Measurements from ENCODE around the gene MOB1B. TPM values are rescaled to one million over a fixed set of nuclear protein-coding genes. Genes with fewer than 3 reads are reported as not detected.

MOB1B gene
- total RNA-seq, 1 experiment from 2014 or later: 13.5 TPM

DNA sequence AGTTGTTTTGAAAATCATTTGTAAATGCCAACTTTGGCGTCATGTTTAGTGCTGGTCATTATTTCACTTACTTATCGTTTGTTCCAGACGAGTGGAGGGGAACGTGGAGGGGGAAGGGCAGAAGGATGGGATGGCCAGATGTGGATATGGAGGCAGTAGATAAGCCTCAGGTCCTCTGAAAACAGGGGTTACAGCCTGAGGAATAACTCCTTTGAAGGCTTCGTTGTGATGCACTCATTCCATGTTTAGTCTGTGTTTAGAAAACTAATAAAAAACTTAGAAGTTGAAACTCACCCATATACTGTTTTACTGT is 1.1 kb downstream of the MOB1B start:
- in situ Hi-C loops (cut with HindIII; ENCODE audit: low sequenced_read_pairs): no loop called here
- peak; percentile 36 for DNase-seq (ENCODE audit: low spot score)

DNA sequence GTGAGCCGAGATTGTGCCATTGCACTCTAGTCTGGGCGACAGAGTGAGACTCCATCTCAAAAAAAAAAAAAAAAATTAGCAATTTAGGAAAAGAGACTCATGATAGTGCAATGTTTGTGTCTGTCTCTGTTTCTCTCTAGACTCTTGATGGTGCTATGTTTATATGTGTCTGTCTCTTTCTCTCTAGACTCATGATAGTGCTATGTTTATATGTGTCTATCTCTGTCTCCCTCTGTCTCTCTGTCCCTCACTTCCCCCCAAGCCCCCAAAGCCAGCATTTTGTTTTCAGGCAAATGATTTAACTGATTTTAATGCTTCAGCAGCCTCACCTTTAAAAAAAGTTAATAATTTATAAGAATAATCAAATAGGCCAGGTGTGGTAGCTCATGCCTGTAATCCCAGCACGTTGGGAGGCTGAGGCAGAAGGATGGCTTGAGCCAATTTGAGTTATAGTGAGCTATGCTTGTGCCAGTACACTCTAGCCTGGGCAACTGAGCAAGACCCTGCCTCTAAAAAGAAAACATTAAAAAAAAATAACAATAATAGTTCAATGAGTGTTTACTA is 6.9 kb downstream of the MOB1B start:
- DNase-seq (ENCODE audit: low spot score): no peak
- in situ Hi-C loops (cut with HindIII; ENCODE audit: low sequenced_read_pairs): no loop called here

DNA sequence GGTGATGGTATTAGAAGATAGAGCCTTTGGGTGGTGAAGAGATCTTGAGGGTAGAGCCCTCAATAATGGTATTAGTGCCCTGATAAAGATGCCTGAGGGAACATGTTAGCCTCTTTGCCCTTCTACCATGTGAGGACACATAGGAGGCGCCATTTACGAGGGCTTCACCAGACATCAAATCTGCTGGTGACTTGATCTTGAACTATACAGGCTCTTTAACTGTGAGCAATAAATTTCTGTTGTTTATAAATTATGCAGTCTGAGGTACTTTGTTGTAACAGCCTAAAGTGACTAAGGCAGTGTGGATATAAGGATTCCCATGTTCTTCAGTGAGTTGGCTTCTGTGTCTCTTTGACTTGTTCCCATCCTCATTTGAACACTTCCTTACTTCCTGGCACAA is 11.8 kb downstream of the MOB1B start:
- DNase-seq (ENCODE audit: low spot score): no peak
- in situ Hi-C loops (cut with HindIII; ENCODE audit: low sequenced_read_pairs): no loop called here

DNA sequence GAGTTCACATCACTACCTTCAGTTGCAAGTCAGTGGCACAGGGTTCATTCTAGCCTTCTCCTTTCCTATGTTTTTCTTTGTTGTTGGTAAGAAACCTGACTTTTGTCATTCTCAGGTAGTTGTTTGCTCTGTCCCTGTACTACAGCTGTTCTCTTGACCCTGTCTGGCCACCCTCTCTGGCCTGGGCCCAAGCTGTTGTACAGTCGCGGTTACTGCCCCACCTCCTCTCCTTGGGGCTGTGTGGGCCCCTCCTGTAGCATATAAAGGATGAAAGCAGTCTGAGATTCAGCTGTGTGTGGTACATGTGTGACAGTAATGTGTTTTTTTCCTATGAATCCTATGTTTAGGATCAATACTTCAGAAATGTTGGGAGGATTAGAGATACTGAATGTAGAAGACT is 12.5 kb downstream of the MOB1B start:
- in situ Hi-C loops (cut with HindIII; ENCODE audit: low sequenced_read_pairs): no loop called here
- no peak for DNase-seq (ENCODE audit: low spot score)

DNA sequence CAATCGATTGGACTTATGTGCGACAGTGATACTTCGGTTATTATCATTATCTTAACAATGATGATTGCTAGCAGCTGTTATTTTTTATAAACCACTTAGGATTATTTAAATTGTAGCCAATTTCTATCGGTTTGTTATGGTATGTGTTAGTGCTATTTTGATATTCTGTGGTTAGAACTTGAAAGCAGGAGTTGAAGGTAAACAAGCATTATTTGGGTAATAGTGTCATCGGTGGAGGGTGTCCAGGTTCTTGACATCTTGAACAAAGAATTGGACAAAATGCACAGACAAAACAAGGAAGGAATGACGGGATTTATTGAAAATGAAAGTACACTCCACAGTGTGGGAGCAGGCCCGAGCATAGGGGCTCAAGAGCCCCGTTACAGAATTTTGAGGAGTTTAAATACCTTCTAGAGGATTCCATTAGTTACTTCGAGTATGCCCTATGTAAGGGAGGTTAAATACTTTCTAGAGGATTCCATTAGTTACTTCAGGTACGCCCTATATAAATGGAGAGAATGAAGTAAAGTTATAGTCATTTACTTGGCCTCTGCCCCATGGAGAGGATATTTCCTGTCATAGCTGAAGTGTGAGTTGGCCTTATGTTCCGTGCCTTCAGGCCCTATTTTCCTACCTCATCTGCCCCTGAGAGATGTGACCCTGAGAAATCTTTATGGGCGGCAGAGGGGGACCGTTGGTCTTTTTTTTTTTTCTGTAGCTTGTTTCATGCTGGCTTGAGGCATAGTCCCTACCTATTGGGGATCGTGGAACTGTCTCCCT is 13.1 kb downstream of the MOB1B start:
- in situ Hi-C loops (cut with HindIII; ENCODE audit: low sequenced_read_pairs): no loop called here
- no peak for DNase-seq (ENCODE audit: low spot score)

DNA sequence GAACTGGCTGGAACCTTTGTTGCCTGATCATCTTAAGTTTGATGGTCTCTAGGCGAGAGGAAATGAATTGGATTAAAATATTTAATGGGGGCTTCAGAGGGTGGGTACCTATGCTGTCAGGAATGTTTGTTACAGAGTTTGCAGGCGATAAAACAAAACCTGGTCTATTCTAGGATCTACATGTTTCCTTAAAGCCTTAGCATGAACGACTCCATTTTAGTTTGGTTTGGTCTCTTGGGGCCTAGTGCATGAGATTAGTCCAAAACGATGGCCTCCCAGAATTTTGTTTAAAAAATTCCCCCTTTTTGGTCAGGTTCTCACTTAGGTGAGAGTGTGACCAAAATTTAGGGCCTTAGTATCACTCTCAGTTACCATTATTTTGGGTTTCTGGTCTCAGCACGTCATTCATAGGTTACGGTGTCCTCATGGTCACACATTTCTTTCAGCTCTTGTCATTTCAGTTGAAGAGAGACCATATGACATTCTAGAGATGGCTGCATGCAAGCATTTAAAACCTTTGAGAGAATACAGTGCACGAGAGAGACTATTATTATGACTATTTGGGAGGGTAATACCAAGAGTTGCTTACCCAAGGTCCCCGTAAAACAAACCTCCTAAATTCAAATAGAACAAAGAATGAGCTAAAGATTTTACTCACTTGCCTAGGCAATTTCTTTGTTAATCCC is 13.8 kb downstream of the MOB1B start:
- in situ Hi-C loops (cut with HindIII; ENCODE audit: low sequenced_read_pairs): no loop called here
- no peak for DNase-seq (ENCODE audit: low spot score)

DNA sequence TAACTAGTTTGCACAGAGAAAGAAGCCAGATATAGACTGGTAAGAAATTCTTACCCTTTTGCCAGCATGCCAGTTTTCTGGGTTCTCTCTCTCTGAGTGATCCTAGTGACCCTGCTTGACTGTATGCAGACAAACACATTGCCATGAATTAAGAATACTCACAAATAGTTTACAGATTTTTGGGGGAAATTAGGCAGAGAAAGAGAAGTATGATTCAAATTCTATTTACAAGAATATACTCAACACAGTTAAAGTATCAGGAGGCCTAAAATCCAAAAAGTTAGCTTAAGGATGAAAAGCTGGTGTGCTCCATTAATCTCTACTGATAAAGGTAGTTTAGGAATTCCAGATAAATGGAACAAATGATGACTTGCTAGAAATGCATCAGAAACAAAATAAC is 18.4 kb downstream of the MOB1B start:
- no peak for DNase-seq (ENCODE audit: low spot score)
- in situ Hi-C loops (cut with HindIII; ENCODE audit: low sequenced_read_pairs): no loop called here

DNA sequence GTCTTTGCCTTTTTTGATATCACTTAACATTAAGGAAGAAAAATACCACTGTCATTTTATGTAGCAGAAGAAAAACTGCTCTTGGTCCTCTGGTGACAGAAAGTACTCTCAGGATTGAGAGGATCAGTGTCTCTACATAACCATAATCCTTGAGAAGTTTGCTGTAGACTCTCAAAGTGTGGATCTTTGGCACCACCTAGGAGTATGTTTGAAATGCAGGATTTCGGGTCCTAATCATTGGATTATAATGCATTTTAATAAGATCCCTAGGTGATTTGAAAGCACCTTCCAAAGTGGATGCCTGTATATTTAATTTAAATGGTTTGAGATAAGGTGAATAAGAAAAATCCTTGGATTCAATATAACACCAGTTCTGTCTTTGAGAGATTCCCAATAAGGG is 23.2 kb downstream of the MOB1B start:
- in situ Hi-C loops (cut with HindIII; ENCODE audit: low sequenced_read_pairs): no loop called here
- no peak for DNase-seq (ENCODE audit: low spot score)

DNA sequence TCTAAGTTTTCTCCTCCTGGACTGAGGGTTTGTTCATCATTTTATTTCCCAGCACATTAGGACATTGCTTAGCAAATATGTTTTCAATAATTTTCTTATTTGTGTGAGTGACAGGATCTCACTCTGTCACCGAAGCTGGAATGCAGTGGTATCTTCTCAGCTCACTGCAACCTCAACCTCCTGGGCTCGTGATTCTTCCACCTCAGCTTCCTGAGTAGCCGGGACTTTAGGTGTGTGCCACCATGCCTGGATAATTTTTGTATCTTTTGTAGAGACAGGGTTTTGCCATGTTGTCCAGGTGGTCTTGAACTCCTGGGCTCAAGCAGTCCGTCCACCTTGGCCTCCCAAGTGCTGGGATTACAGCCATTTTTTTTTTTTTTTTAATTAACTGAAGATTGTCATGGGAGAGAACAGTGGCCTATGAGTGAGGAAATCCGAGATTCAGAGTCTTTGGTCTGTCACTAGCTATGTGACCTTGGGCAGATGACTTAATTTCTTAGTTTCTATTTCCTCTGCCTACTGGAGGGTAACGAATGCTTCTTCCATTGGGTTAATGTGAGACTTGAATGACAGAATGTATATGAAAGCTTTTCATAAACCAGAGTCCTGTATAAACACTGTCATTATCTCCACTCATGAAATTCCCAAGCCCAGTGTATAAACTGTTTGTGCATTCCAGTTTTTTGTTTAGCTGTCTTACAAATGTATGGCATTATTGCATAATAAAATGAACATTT is 23.9 kb downstream of the MOB1B start:
- DNase-seq (ENCODE audit: low spot score): no peak
- in situ Hi-C loops (cut with HindIII; ENCODE audit: low sequenced_read_pairs): no loop called here

DNA sequence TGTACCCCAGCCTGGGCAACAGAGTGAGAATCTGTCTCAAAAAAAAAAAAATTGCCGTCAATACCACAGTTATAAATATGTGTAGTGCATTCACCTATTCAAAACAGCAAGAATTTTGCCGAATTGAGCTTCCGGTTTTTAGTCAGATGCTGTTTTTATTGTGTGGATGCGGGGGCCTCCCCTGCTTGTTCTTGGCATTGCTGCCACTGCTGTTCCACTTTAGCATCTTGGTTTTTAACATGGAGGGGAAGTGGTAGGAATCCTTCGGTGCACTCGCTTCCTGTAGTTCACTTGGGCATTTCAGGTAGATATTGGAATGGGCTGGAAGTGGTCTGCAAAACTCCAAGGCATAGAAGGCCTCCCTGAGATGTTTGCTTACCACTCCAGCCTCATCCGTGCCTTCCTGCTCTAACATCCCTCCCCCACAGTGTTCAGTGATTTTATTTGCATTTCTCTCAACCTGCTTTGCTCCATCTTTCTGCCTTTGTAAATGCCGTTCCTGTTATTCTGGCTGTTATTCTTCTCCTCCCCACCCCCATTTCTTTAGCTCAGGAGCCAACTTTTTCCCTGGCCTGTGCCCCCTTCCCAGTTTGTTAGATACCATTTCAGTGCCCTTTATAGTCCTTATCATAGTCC is 25.5 kb downstream of the MOB1B start:
- no peak for DNase-seq (ENCODE audit: low spot score)
- in situ Hi-C loops (cut with HindIII; ENCODE audit: low sequenced_read_pairs): no loop called here

DNA sequence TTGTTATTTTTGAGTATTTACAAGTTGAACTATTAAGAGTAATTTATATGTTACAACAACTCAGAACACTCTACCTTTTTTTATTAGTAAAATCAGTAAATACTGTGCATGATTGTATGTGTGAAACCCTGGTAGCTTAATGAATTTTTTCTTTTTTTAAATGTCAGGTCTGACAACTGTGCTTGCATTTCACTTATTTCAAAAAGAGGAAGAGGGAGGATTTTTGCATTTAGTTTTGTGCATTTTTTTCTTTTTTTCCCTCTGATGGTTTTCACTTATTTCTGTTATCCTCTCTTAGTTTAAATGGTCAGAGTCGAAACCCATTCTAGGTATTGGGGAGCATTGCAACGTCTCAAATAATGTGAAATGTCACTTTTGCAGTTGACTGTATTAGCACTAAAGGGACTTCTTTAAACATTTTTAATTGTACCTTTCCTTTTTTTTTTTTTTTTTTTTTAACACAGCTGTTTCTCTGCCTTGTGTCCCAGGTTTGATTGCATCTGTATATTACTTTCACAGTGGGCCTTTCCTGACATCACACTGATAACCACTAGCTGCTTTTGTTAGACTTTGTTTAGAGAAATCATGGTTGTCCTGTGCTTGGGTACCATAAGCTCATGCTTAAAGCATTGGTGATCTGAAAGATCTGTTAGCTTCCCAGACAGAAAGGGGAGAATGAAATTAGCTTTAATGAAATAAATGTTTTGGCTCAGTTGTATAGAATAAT is 28.5 kb downstream of the MOB1B start:
- no peak for DNase-seq (ENCODE audit: low spot score)
- in situ Hi-C loops (cut with HindIII; ENCODE audit: low sequenced_read_pairs): no loop called here

DNA sequence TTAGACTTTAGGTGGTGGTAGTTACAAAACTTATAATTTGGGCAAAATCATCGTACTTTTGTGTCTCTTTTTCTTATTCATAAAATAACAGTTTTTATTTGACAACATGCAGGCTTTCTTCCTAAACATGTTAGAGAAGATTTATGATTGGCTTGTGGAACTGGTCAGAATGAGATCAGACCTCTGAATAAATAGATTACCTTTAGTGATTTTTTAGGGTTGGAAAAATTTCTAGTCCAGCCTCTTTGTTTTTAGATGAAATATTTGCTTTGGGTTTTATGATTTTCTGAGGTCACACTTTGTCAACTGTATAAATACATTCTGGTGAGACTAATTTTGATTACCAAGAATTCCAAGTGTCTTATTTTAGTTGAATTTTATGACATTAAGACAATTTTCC is 29.2 kb downstream of the MOB1B start:
- in situ Hi-C loops (cut with HindIII; ENCODE audit: low sequenced_read_pairs): no loop called here
- no peak for DNase-seq (ENCODE audit: low spot score)

DNA sequence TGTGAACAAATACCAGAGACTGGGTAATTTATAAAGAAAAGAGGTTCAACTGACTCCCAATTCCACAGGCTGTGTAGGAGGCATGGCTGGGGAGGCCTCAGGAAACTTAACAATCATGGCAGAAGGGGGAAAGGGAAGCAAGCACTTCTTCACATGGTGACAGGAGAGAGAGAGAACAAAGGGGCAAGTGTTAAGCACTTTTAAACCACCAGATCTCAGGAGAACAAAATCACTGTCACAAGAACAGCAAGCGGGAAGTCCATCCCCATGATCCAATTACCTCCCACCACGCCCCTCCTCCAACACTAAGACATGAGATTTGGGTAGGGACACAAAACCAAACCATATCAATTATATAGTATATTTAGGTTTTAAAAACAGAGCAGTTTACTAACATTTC is 30.8 kb downstream of the MOB1B start:
- in situ Hi-C loops (cut with HindIII; ENCODE audit: low sequenced_read_pairs): no loop called here
- no peak for DNase-seq (ENCODE audit: low spot score)

DNA sequence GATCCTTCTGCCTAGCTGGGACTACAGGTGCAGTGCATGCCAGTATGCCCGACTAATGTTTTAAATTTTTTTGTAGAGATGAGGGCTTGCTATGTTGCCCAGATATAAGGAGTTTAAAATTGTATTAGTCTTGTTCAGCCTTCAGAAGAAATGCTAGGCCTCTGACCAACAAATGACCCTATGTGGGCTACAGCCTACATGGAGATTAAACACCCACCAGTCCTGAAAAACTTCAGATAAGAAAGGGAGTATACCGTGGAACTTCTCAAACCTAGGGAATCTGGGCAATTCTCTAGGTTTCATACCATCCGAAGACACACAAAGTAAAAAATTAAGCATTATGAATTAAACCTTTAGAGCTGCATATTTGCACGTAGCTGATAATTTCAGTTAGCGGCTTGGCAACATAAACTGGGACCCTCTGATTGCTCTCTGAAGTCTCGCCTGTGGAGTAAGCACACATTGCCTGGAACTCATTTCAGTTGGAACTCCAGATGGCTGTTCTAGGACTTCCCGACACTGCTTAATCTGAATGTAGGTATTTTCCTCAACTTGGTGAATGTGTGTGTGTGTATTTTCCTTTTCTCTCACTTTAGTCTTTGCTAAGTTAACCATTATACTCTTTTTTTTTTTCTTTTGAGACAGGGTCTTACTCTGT is 33.0 kb downstream of the MOB1B start:
- in situ Hi-C loops (cut with HindIII; ENCODE audit: low sequenced_read_pairs): no loop called here

DNA sequence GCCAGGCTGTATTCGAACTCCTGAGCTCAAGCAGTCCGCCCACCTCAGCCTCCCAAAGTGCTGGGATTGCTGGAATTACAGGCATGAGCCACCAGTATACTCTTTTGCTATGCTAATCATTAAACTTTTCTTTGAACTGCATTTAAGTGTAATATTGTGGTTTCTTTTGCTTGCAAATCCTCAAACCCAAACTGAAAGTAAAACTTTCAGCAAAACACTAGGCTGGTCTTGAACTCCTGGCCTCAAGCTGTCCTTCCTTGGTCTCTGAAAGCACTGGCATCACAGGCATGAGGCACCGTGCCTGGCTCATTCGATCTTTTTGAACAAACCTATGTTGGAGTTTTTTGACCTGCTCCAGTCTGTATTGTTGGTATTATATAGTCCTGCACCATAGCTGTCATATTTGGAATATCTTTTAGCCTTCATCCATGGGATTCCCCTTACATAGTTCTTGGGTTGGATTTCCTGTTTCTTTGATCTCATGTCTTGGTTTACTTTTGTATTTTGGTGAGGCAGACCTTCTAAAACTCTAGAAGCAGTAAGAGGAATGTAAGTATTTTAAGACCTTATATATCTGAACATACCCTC is 34.1 kb downstream of the MOB1B start:
- DNase-seq (ENCODE audit: low spot score): no peak
- in situ Hi-C loops (cut with HindIII; ENCODE audit: low sequenced_read_pairs): no loop called here

More for the DNA sequence above, 33.0 kb downstream of the MOB1B start:
- no peak for DNase-seq (ENCODE audit: low spot score)

DNA sequence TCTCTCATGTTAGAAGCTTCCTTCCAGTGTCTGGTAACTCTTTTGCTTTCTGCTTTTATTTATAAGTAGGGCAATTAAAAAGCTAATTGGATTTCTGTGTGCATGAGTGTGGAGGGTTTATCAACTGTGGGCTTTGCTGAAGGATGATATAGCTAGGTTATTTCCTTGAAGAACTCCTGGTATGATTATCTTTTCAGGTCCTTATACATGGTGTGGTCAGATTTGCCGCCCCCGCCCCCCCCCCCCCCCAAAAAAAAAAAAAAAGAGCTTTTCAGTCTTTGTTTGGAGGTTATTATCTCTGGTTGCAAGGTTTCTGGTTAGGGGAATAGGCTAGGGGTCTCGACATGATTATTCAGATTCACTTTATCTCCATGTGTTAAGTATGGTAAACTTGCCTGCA is 35.9 kb downstream of the MOB1B start:
- in situ Hi-C loops (cut with HindIII; ENCODE audit: low sequenced_read_pairs): no loop called here
- DNase-seq (ENCODE audit: low spot score): no peak

DNA sequence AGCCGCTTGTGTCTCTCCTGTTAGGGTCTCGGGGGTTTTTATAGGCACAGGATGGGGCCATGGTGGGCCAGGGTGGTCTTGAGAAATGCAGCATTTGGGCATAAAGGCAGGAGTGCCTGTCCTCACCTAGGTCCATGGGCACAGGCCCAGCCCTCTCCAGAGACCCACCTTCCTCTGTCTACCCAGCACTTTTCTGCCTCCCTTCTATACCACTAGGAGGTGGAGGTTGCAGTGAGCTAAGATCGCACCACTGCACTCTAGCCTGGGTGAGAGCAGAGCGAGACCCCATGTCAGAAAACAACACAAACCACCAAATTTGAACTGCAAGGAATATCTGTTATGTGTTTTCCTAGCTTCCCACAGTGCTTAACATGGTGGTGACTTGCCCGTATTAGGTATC is 38.0 kb downstream of the MOB1B start:
- in situ Hi-C loops (cut with HindIII; ENCODE audit: low sequenced_read_pairs): no loop called here
- no peak for DNase-seq (ENCODE audit: low spot score)

DNA sequence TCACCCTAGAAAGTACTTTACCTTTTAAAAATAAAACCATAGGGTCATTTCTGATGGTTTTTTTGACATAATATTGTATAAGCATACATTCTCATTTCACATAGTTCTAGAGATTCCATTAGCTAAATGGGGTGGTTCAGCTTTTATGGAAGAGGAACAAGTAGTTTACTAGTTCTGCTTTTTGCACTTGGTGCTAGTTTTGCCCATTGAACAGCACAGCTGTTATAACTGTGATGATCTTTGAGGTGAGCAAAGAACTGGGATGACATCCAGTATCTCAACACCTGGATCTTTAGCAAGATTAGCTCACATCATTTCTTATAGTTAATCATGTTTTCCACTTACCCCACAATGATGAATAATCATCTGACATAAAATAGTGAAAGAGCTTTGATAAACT is 40.9 kb downstream of the MOB1B start:
- in situ Hi-C loops (cut with HindIII; ENCODE audit: low sequenced_read_pairs): no loop called here
- no peak for DNase-seq (ENCODE audit: low spot score)

Measured in G401 (cell line).